Measurements from ENCODE around the gene FUBP3.

FUBP3 gene

DNA sequence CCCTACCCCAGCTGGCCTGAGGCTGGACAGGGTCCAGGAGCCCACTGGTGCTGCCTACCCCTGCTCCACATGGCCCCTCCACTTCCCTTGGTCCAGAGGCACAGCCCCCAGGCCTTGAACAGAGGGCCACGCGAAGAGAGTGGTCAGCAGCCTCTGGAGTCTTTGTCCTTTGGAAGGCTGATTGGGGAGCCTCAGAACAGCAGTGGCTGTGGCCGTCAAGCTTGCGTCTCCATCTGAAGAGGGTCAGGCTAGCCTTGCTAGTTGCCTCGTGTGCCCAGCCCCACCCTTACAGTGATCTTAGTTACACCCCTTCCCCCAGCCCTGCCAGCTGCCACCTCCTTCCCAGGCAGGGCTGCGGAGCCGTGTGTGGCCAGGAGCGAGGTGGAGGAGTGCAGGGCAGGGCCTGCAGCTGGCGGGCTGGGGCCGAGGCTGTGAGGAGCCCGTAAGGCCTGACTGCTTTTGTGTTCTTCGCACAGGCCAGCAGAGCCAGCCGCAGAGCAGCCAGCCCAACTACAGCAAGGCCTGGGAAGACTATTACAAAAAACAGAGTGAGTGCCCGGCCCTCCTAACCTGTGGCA is 54.9 kb downstream of the FUBP3 start:
- DNase-seq (ENCODE audit: low read depth) = no peak

DNA sequence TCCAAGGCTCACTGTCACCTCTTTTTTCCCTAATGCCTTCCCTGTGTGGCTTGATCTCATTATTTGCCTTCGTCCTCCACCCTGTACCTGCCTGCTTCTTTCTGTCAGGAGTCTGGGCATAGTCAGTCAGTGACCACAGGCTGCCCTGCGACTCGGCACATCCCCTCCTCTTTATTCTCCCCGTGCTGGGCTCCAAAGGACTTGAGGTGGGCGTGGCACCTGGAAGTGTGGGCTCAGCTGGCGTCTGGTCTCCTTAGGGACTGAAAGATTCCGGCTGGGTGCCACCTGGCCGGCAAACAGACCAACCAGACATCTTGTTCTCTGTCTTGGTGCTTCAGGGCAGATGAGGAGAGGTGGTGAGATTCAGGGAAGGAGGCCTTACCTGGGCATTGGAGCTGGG is 55.4 kb downstream of the FUBP3 start:
- no peak for DNase-seq (ENCODE audit: low read depth)

DNA sequence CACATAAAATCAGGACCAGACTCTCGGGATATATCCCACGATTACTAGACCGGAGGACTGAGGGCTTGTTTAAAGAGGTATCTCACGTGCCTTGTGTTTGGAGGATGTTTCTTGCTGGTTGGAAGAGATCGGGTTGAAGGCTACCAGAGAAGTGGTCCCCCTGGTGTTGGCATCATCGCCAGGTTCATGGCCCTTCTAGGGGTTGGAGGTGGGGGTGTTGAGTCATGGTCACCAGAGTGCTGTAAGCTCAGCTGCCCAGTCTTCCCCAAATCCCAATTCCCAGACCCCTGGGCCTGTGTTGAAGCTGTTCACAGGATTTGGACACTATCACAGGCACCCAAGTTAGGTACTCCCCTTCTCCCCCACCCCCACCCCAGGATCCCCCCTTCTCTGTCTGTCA is 55.9 kb downstream of the FUBP3 start:
- no peak for DNase-seq (ENCODE audit: low read depth)

DNA sequence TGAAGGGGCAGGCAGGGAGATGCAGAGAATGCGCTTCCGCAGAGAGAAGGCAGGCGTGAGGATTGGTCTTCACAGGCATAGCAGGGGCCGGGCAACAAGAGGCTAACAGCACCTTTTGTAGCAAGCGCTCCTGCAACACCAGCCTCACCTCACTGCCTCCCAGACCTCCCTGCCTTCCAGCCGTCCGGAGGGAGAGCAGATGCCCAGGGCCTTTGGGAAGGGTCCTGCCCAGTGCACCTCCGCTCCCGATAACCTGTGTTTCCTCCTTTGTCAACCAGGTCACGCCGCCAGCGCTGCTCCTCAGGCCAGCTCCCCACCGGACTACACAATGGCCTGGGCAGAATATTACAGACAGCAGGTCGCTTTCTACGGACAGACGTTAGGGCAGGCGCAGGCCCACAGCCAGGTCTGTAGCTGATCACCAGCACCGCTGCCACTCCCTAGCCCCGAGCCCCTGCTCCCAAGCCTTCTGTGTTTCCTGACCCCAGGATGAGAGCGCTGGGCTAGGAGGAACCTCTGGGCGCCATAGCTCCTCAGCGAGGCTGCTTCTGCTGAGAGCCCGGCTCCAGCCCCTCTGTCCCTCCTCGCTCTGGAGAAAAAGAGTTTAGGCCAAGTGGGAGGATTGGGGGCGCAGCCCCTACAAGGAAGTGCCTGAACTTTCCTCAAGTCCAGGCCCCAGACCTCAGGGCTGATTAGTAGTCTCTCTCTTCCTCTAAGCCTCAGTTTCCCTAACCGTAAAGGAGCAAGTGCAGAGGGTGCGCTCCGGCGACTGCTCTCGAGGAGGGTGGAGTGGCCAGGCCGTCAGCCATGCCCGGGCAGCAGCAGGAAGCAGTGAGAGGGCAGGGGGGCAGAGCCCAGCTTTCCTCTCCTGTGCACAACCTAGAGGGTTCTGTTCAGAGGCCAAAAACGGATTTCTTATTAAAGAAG is 56.6 kb downstream of the FUBP3 start:
- DNase-seq (ENCODE audit: low read depth) = no peak

DNA sequence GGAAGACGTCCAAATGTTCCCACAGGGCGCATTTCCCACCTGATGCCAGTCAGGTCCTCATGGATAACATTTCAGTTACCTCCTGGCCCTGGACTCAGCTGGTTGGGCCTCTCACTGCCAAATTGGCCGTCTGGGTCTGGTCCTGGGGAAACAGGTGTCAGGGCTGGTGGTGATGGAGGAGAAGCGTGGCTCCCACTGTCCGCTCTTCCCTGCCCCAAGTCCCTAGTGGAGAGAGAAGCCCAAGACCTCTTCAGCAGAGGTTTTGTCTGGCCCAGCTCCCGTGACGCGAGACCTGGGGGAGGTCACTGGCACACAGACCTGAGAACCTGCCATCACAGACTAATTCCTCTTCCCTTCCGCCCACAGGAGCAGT is 57.3 kb downstream of the FUBP3 start:
- DNase-seq (ENCODE audit: low read depth) = no peak

DNA sequence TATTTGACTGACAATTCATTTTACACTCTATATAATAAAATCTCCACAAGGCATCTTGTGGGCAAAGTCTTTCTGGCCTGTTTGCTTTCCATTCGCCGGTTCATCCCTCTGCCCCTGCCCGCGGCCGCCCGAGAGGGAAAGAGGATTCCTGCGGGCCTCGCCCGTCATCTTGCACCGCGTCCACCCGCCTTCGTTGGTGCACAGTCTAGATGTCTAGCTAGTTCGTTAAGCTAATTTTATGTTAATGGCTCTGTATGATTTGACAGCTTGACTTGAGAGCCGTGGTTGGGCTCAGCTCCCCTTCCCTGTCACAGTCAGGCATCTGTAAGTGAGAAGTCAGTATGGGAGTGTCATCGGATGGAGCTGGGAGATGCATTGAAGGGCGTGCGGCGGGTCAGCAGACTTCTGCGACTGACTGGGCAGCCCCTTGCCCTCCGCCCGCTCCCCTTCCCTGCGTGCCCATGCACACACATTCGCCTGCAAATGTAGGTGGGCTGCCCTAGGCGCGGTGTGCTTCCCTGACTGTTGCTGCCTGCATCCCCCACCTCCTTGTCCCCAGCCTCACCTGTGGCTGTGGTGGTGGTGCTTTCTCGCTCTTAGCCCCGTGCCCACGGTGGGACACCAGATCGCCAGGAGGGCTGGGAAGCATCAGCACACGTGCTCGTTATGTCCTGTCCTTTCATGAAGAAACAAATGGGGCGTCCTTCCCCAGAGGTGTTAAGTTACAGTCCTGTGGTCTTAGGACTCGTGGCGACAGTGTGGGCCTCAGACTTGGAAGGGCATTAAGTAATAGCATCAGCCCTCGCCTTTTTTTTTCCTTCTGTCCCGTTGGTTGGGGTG is 59.1 kb downstream of the FUBP3 start:
- DNase-seq (ENCODE audit: low read depth) = no peak

DNA sequence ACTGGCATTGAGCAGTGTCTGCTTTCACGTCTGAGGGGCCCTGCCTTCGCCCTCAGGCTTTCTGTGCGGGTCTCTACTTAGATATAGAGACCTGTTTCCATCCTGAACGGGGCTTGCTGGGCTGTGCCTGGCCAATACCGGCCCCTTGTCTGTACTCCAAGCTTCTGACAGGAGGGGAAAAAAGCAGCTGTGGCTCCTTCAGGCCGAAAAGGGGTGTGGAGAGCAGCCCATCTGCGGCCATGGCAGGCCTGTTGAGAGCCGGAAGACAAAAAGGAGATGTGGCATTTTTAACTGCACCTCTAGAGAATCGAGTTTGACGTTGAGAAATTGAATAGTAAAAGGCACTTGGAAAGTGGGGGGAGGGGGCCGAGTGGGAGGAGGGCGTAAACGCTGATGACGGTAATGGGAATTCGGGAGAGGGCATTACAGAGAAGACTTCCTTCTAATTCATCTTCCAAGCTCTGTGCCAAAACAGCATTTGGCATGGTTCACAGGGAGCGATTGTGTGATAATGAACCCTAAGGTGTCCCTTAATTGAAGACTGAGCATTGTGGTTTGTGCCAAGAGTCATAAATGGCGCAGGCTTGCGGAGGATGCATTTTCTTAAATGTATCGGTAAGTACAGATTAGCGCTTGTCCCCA is 59.9 kb downstream of the FUBP3 start:
- DNase-seq (ENCODE audit: low read depth) = no peak

DNA sequence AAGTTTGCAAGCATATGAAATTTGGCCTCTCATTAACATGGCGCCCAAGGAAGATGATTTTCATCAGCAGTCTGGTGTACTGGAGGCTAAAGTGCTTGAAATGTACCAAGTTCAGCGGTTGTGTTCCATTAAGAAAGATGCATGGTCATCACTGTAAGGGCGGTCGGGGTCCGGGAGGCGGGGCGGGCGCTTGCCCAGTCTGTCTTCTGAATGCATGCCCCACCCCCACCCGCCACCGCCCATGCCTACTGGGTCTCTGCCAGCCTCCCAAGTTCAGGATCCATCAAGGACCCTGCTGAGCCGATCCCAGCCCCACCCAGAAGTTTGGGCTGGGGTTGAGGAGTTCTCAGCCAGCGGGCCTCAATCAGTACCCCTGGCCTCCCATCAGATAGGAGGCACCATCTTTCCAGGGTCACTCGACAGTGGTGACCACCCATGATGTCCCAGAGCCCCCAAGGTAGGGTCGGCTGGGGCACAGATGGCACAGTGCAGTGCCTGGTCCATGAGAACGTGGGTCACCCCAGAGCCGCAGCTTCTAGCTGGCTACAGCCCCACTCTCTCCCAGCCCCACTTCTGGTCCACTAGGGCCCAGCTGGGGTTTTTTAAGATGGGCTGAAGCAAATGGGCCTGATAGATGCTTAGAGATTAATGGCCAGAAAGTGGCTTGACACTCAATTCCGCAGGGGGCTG is 60.6 kb downstream of the FUBP3 start:
- DNase-seq (ENCODE audit: low read depth) = no peak

DNA sequence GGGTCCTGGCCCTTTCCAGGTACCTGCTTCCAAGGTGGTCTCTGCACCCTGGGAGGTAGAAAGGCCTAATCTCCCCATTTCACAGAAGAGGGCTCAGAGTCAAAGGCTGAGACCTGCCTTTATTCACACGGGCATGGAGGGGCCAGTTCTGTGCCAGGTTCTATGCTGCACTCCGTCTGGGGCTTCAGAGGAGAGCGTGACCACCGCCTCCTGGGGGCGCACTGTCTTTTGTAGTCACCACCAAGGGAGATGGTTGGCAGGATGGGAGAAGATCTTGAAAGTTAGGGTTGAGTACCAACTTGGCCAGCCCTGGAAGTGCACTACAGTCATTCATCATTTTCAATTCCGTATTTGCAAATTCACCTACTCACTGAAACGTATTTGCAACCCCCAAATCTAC is 61.3 kb downstream of the FUBP3 start:
- no peak for DNase-seq (ENCODE audit: low read depth)

DNA sequence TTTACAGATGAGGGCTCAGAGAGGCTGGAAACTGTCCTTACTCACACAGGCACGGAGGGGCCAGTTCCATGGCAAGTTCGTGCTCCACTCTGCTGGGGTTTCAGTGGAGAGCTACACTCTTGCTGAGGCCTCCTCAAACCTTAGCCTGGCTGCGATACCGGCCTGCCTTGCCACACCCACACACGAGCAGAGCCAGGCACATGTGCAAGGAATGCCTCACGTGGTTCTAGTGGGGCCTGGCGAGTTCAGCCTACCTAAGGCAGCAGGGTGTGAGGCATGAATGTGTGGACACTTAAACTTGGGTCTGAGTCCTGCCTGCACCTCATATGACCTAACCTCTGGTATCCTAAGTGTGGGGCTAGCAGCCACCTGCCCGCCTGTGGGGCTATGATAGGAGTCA is 63.5 kb downstream of the FUBP3 start:
- no peak for DNase-seq (ENCODE audit: low read depth)

DNA sequence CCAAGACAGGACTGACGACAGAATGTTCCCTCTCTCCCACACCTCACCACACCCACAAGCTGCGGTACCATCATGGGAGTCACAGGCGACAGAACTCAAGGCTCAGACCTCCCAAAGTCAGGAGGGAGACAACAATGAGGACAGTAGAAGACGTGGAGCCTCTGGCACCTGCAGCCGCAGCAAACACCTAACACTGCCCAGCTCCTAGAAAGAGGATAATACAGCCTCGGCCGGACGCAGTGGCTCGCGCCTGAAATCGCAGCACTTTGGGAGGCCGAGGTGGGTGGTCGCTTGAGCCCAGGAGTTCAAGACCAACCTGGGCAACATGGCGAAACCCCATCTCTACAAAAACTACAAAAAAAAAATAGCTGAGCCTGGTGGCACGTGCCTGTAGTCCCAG is 71.8 kb downstream of the FUBP3 start:
- DNase-seq (ENCODE audit: low read depth) = no peak

DNA sequence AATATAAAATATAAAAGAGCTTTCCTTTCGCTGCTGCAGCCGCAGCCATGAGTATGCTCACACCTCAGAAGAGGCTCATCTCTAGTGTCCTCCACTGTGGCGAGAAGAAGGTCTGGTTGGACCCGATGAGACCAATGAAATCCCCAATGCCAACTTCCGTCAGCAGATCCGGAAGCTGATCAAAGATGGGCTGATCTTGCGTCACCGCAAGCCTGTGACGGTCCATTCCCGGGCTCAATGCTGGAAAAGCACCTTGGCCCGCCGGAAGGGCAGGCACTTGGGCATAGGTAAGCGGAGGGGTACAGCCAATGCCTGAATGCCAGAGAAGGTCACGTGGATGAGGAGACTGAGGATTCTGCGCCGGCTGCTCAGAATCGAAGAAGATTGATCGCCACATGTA is 72.4 kb downstream of the FUBP3 start:
- no peak for DNase-seq (ENCODE audit: low read depth)

DNA sequence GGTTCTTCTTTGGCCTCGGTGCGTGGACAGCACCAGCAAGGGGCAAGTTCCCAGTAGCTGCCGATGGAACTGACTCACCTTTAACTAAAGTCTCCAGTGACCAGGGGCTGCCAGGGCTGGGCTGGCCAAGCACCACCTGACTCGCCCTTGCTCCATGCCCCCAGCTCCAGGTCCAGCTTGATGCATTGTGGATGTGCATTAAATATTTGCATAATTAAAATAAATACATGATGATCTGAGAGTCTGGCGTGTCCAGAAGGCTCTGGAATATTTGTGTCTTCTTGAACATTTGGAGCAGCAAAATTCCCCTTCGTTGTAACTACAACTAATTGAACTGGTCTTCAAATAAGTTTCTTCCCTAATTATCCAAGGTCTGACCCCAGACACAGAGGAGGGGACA is 75.5 kb downstream of the FUBP3 start:
- no peak for DNase-seq (ENCODE audit: low read depth)

DNA sequence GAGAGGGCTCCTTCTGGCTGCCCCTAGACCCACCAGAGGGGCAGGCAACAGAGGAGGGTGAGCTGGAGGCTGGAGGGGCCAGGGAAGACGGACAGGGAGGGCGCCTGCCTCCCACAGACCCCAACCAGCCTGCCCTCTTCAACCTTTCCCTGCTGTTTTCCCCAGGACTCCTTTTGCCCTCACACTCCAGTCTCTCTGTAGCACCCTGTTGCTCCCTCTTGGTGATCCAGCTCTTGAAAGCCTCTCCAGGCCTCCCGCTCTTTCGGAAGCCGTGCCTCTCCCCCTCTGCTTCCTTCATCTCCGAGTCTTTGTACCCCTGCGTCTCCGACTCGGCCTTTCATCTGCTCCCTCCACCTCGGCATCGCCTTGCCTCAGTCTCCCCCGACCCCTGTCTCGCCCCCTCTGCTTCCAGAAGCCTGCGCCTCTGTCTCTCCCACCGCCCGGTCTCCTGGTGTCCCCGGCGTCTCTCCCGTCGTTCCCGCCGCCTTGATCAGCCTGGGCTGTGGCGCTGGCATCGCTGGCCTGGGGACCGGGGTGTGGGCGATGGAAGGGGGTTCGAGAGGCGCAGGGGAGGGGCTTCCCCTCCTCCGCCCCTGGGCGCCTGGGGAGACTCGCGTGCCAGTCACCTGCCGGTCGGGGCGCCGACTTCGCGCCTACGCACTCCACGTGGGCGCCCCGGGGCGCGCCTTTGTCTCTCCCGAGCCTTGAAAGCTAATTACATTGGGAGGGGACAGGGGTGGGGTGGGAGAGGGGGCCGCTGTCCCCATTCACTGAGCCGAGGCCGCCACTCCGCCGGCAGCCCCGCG is 79.7 kb downstream of the FUBP3 start:
- DNase-seq (ENCODE audit: low read depth) = no peak

DNA sequence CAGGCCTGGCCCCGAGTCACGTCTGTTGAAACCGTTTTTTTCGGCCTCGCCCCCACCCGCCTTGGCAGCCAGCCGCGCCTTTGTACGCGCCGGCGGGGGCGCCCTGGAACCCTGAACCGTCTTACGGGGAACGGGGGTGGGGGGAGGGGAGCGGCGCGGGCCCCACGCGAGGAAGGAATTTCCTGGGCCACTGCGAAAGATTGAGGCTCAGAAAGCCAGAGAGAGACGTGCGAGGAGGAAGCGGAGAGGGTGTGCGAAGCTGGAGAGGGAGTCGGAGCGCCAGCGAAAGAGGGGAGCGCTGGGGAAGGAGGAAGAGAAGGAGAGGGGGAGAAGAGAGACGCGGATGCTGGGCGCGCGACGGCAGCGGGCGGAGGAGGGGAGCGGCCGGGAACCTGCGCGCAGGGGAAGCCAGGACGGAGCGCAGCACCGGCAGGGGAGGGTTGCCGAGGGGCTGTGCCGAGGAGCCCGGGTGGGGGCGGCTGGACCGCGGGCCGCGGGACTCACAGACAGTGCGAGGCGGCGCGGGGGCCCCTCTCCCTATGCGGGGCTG is 80.4 kb downstream of the FUBP3 start:
- no peak for DNase-seq (ENCODE audit: low read depth)

DNA sequence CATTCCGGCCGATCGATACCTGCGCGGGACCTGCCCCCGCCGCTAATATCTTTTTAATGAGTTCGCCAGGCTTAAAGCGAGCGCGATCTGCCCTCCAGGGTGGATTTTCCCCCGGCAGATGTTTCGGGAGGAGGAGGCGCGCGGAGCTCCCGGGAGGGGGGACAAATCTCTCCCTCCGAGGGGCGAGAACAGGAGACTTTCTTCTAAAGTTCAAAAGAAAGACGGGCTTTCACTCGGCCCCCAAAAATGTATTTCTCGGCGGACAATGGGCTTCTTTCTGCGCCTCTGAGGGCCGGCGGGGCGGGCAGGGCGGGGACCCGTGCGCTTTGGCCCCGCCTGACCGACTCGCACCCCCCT is 80.9 kb downstream of the FUBP3 start:
- no peak for DNase-seq (ENCODE audit: low read depth)

DNA sequence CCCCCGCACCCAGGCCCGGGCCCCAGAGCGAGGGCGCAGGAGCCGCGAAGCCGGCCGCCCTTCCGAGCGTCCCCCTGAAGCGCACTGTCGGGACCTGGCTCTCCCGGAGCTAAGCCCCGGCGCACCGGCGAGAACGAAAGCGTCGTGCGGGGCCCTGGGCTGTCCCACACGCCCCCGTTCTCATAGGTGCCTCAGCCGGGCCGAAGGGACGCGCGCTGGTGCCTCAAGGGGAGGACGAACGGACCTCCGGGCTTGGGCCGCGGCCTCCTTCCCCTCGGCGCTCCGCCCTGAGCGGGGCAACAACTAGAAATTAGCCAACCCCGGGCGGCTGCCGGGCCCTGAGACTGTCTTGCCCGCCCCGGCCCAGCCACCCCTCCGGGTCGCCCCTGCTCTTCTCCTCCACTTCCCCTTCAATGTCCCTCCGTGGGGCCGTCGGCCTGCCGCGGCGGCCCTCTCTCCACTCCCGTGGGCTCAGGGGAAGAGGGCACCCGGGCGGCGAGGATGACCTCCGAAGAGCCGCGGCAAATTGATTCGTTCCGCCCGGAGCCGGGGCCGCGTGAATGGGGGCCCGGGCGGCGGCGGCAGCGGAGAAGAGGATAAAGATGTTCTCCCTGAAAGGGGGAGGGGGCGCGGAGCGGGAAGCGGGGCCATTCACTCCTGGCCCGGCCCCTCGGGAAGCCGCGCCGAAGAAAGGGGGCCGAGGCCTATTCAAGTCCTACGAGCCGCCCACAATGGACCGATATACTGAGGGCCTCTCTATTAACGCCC is 81.5 kb downstream of the FUBP3 start:
- DNase-seq (ENCODE audit: low read depth) = no peak

DNA sequence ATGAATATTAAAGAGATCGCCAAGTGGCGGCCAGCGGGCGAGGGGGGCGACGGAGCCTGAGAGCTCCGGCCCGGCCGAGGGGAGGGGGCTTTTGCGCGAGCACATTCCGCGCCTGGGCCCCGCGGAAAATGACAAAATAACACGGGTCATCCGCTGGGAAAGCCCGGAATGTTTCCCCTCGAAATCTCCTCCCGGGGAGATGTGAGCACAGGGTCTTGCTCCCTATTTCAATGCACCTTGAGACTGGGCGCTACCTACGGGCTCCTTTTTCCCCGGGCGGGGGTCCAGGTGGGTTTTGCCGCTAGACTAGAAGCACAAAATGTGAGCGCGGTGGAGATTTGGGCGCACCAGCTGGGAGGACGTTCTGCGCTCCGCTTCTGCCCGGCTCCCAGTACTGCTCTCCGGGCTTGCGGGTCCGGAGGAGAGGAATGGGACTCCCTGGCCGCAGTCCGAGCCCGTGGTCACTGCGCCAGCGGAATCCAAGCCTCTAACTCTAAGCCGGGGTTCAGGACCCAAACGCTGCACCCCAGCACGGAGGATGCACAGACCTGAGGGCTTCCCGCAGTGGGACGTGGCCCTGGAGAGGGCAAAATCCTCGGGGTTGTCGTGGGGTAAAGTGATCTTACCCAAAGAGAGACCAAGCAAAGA is 82.2 kb downstream of the FUBP3 start:
- DNase-seq (ENCODE audit: low read depth) = no peak

Measured in fibroblast of the conjunctiva (primary cell).